H9 (cell line): ENCODE results near the gene ACAA2. TPM values are rescaled to one million over a fixed set of nuclear protein-coding genes. Genes with fewer than 3 reads are reported as not detected.

ENCODE experiments used
- DNase-seq: peaks from one replicate; pipeline ENCODE4 v3.0.0-alpha.2; 2017
- H2AFZ ChIP-seq: one replicate; pipeline ENCODE4 v1.6.1; 2013; ENCODE audit warnings: mild to moderate bottlenecking, low read length, control low read depth, moderate library complexity
- H2AK5ac ChIP-seq: 2 replicates; pipeline ENCODE4 v1.6.1; 2013; ENCODE audit warnings: low read length, control low read depth, mixed read lengths; ENCODE audit not compliant: insufficient read length
- H2BK120ac ChIP-seq: one replicate; pipeline ENCODE4 v1.6.1; 2013; ENCODE audit warnings: low read depth, mild to moderate bottlenecking, low read length, control low read depth, inconsistent platforms; ENCODE audit not compliant: poor library complexity, severe bottlenecking
- H2BK12ac ChIP-seq: 2 replicates; pipeline ENCODE4 v1.6.1; 2013; ENCODE audit warnings: low read length, control low read depth, mixed read lengths, low read depth; ENCODE audit not compliant: insufficient read length
- H2BK15ac ChIP-seq: 2 replicates; pipeline ENCODE4 v1.6.1; 2013; ENCODE audit warnings: low read depth, low read length, control low read depth
- H2BK20ac ChIP-seq: one replicate; pipeline ENCODE4 v1.6.1; 2013; ENCODE audit warnings: low read depth, mild to moderate bottlenecking, low read length, control low read depth, inconsistent platforms; ENCODE audit not compliant: poor library complexity, severe bottlenecking
- H2BK5ac ChIP-seq: 2 replicates; pipeline ENCODE4 v1.6.1; 2013; ENCODE audit warnings: low read length, control low read depth, mixed read lengths; ENCODE audit not compliant: insufficient read length
- H3K14ac ChIP-seq: 2 replicates; pipeline ENCODE4 v1.6.1; 2013; ENCODE audit warnings: low read length, control low read depth; ENCODE audit not compliant: insufficient read depth
- H3K18ac ChIP-seq: 2 replicates; pipeline ENCODE4 v1.6.1; 2013; ENCODE audit warnings: low read depth, mild to moderate bottlenecking, mixed read lengths, low read length, control low read depth; ENCODE audit not compliant: insufficient read length
- H3K23ac ChIP-seq: 2 replicates; pipeline ENCODE4 v1.6.1; 2013; ENCODE audit warnings: low read length, control low read depth, mixed read lengths, low read depth; ENCODE audit not compliant: insufficient read length
- H3K23me2 ChIP-seq: 2 replicates; pipeline ENCODE4 v1.6.1; 2013; ENCODE audit warnings: low read depth, mild to moderate bottlenecking, mixed read lengths, low read length, control low read depth; ENCODE audit not compliant: insufficient read length, poor library complexity, severe bottlenecking
- H3K27ac ChIP-seq: 2 replicates; pipeline ENCODE4 v1.5.1; 2013; ENCODE audit warnings: low read length, control low read depth, mixed read lengths, low read depth; ENCODE audit not compliant: insufficient read length
- H3K27me3 ChIP-seq: 2 replicates; pipeline ENCODE4 v1.6.1; 2013; ENCODE audit warnings: low read length, control low read depth, inconsistent platforms; ENCODE audit not compliant: insufficient read depth
- H3K4ac ChIP-seq: 2 replicates; pipeline ENCODE4 v1.6.1; 2013; ENCODE audit warnings: low read depth, mild to moderate bottlenecking, control low read depth, inconsistent platforms, low read length, moderate library complexity
- H3K4me1 ChIP-seq: 2 replicates; pipeline ENCODE4 v1.6.1; 2013; ENCODE audit warnings: low read length, control low read depth, inconsistent platforms; ENCODE audit not compliant: insufficient read depth
- H3K4me2 ChIP-seq: 2 replicates; pipeline ENCODE4 v1.6.1; 2013; ENCODE audit warnings: low read length, control low read depth, mixed read lengths; ENCODE audit not compliant: insufficient read length, insufficient read depth
- H3K56ac ChIP-seq: 2 replicates; pipeline ENCODE4 v1.6.1; 2013; ENCODE audit warnings: low read depth, mild to moderate bottlenecking, mixed read lengths, low read length, control low read depth; ENCODE audit not compliant: insufficient read length
- H3K79me1 ChIP-seq: 2 replicates; pipeline ENCODE4 v1.6.1; 2013; ENCODE audit warnings: low read depth, mild to moderate bottlenecking, moderate library complexity, low read length, control low read depth, inconsistent platforms; ENCODE audit not compliant: insufficient read depth, poor library complexity, severe bottlenecking
- H3K79me2 ChIP-seq: 2 replicates; pipeline ENCODE4 v1.6.1; 2013; ENCODE audit warnings: low read length, control low read depth, inconsistent platforms; ENCODE audit not compliant: insufficient read depth
- H3K9ac ChIP-seq: 2 replicates; pipeline ENCODE4 v1.6.1; 2013; ENCODE audit warnings: low read length, control low read depth, mixed read lengths; ENCODE audit not compliant: insufficient read length; ENCODE audit errors: extremely low read depth
- H3K9me3 ChIP-seq: one replicate; pipeline ENCODE4 v1.6.1; 2013; ENCODE audit warnings: low read depth, low read length, inconsistent platforms; ENCODE audit not compliant: control insufficient read depth
- H3T11ph ChIP-seq: one replicate; pipeline ENCODE4 v1.6.1; 2013; ENCODE audit warnings: mild to moderate bottlenecking, low read length, control low read depth, inconsistent platforms
- H4K20me1 ChIP-seq: one replicate; pipeline ENCODE4 v1.6.1; 2013; ENCODE audit not compliant: control insufficient read depth, insufficient read length, insufficient read depth
- H4K5ac ChIP-seq: 2 replicates; pipeline ENCODE4 v1.6.1; 2013; ENCODE audit warnings: low read depth, mild to moderate bottlenecking, mixed read lengths, low read length, control low read depth; ENCODE audit not compliant: insufficient read length
- H4K8ac ChIP-seq: replicated peaks from 2 replicates; pipeline ENCODE4 v1.6.1; 2013; ENCODE audit warnings: low read length, control low read depth, mixed read lengths, low read depth; ENCODE audit not compliant: insufficient read length
- H4K91ac ChIP-seq: 2 replicates; pipeline ENCODE4 v1.6.1; 2013; ENCODE audit warnings: low read depth, mild to moderate bottlenecking, moderate library complexity, mixed read lengths, low read length, control low read depth; ENCODE audit not compliant: insufficient read length
- H3K27ac Mint-ChIP-seq, 3 experiments: 2 replicates in 2 of 3; 3 replicates in 1 of 3; pipeline ENCODE4 v1.8.0; 2020 to 2021; ENCODE audit warnings: mixed read lengths in 3 of 3, mild to moderate bottlenecking in 1 of 3, moderate library complexity in 1 of 3
- H3K27me3 Mint-ChIP-seq: 2 replicates; pipeline ENCODE4 v1.8.0; 2021; ENCODE audit warnings: low read depth, mild to moderate bottlenecking, moderate library complexity, mixed read lengths
- H3K36me3 Mint-ChIP-seq, 3 experiments: 2 replicates in 2 of 3; 3 replicates in 1 of 3; pipeline ENCODE4 v1.8.0; 2020 to 2021; ENCODE audit warnings: low read depth in 3 of 3, mixed read lengths in 3 of 3; ENCODE audit not compliant: insufficient read depth in 1 of 3
- H3K4me1 Mint-ChIP-seq, 2 experiments: 2 replicates each; pipeline ENCODE4 v1.8.0; 2020; ENCODE audit warnings: mixed read lengths in 2 of 2
- H3K4me3 Mint-ChIP-seq, 2 experiments: 2 replicates in 1 of 2; 3 replicates in 1 of 2; pipeline ENCODE4 v1.8.0; 2020 to 2021; ENCODE audit warnings: mild to moderate bottlenecking in 2 of 2, mixed read lengths in 2 of 2, moderate library complexity in 1 of 2
- H3K9me3 Mint-ChIP-seq, 2 experiments: 2 replicates in 1 of 2; 3 replicates in 1 of 2; pipeline ENCODE4 v1.8.0; 2020; ENCODE audit warnings: mild to moderate bottlenecking in 2 of 2, mixed read lengths in 2 of 2, moderate library complexity in 1 of 2
- CTCF ChIP-seq: fragments of 200-600 bp; sonication (generic); conservative IDR thresholded peaks from 3 replicates; pipeline ENCODE4 v1.8.0; 2021; ENCODE audit warnings: antibody characterized with exemption, mild to moderate bottlenecking
- WGBS: extraction: QIAGEN DNeasy Blood & Tissue Kit; methylation state at CpG from one replicate; pipeline ENCODE4 v1.1.7; 2013; ENCODE audit warnings: missing lambda C conversion rate, low lambda C conversion rate, mixed read lengths; ENCODE audit not compliant: insufficient read length; ENCODE audit errors: extremely low coverage; 5-methylcytosine and 5-hydroxymethylcytosine counted together
- total RNA-seq: library from RNA; stranded (reverse); gene quantifications from 2 replicates; pipeline ENCODE4 v1.2.1, GENCODE V29; 2021

The ACAA2 gene
- total RNA-seq, 1 experiment from 2014 or later: 115 TPM

GRCh38 chr18:49853436-49853835 lies 40.1 kb upstream of the ACAA2 start:
- Mint-ChIP-seq H3K27me3 (no peaks in the 10 kb centered on the region), H3K4me3 (no peak overlapping the region), H3K27ac (no peak overlapping the region), H3K9me3 (no peaks in the 10 kb centered on the region), H3K4me1 (peaks cover 23 to 26% of the 10 kb centered on the region in 2 experiments), H3K36me3 (peaks cover 0 to 2% (median 0%) of the 10 kb centered on the region in 3 experiments; a peak in 4 of 7 replicates)
- Histone ChIP-seq H3K4me2 (no peak overlapping the region), H3K23me2 (no peaks in the 10 kb centered on the region), H2BK12ac (no peak overlapping the region), H3K4ac (no peak overlapping the region), H2AFZ (no peak overlapping the region), H3K27ac (no peak overlapping the region), H3K79me1 (no peaks in the 10 kb centered on the region), H3K23ac (no peak overlapping the region), H3K9me3 (no peaks in the 10 kb centered on the region), H4K5ac (no peak overlapping the region), H3K56ac (no peak overlapping the region), H2BK20ac (no peak overlapping the region), H4K20me1 (no peaks in the 10 kb centered on the region), H3K79me2 (no peaks in the 10 kb centered on the region), H3K27me3 (no peaks in the 10 kb centered on the region), H4K8ac (no peak overlapping the region), H2BK120ac (no peak overlapping the region), H3T11ph (no peak overlapping the region), H3K14ac (no peak overlapping the region; the same call in 1 of the 2 replicates), H3K9ac (no peak overlapping the region), H2BK15ac (no peak overlapping the region), H3K18ac (no peak overlapping the region), H3K4me1 (peaks cover 3% of the 10 kb centered on the region; the same call in 1 of the 2 replicates), H2BK5ac (no peak overlapping the region), H2AK5ac (no peak overlapping the region), H4K91ac (no peak overlapping the region)
- WGBS: no CpG with 5 or more reads among the region's 8 CpGs
- no peak for DNase-seq
- no peak for TF ChIP-seq CTCF
